GM19324 (cell line): Measurements from ENCODE around the gene CMKLR1.

Source experiments
- ATAC-seq: cut with Tn5 transposase; IDR thresholded peaks from one replicate; pipeline ENCODE4 v1.9.1; 2021; ENCODE audit warnings: mild to moderate bottlenecking, moderate library complexity; ENCODE audit not compliant: unreplicated experiment, low FRiP score

CMKLR1 gene

DNA sequence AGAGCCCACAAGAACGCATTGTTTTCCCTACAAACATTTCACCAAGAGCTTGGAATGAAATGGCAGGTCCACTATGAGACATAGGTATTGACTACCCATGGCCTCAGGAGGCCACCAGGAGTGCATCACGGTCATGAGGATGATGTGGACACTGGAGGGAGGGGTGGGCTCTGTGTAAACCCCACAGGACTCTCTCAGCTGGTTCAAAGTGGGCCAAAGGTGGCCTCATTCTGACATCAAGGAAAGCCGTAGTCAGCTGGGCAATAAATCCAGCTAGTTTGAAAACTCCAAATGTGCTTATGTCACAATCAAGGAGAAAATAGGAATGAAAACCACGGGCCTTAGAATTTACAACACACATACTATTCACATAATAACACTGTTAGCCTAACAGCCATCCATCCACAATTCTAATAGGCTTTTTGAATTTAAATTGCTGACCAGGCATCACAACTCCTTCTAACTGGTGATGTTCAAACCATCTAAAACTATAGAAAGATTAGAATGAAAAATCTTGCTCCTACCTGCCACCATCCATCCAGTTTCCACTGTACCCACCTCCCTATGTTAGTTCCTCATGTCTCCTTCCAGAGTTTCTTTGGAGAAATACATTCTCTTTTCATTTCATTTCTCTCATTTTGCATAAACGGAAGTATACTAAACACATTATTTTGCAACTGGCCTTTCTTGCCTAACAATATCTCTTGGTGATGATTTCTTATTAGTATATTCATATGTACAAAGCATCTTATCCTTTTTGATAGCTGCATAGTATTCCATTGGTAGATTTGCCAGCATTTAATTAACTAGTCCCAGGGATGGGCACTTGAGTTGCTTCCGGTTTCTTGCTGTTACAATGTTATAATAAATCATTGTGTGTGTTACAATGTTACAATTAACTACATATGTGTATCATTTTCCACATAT is 21.5 kb downstream of the CMKLR1 start:
- no peak for ATAC-seq

GRCh38 chr12:108316176-108317086 is 22.7 kb downstream of the CMKLR1 start:
- no peak for ATAC-seq

- ATAC-seq, result no peak
Measured at GRCh38 chr12:108315486-108316105, 23.5 kb downstream of the CMKLR1 start.

- ATAC-seq, result no peak
Measured at GRCh38 chr12:108313606-108314351, 25.3 kb downstream of the CMKLR1 start.

DNA sequence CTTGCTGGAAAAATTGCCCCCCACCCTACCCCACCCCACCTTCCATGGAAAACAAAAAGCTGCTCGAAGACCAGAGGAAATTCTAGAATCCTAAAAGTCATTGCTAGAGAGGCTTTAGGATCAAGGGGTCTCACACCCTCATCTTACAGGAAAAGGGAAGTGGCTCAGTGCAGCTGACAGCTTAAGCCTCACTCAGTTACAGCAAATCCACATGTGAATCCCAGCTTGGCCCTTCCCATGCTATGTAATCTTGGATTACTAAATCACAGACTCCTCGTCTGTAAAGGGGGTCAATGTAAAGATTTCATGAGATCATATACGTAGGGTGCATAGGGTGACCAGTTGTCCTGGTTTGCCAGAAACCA is 25.9 kb downstream of the CMKLR1 start:
- no peak for ATAC-seq

- ATAC-seq, result no peak
Measured at GRCh38 chr12:108312693-108313189, 26.4 kb downstream of the CMKLR1 start.

- ATAC-seq, result no peak
Measured at GRCh38 chr12:108312073-108312659, 26.9 kb downstream of the CMKLR1 start.

DNA sequence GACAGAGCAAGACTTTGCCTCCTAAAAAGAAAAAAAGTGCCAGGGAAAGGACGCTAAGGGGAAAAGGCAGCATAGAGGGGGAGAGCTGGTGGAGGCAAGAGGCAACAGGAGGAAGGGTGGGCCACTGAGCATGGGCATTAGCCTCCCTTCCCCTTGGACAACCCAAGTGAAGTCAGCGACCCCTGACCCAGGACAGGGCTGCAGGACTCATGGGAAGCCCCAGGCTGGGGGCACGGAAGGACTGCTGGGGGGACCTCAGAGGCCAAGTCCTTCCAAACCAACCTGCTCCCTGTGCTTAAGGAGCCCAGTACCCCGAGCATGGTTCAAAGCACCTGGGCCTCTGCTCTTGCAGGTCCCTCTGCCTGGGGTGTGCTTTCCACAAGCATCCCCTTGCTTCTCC is 27.5 kb downstream of the CMKLR1 start:
- ATAC-seq, result no peak

DNA sequence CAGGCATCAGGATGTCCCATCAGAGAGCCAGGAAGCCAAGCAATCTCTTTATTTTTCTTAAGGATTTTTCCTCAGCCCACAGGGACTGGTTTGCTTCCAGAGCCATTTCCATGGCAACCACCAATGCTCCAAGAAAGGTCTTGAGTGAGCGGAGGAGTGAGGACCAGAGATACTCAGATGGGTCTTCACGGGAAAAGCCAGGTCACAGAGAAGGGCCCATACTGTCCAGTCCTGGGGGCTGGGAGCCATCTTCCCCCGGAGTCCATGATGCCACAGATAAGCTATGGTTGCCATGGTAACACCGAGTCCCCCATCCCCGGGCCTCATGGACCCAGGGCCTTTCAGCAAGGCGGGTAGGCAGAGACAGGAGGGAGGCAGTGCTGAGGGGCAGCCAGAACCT is 28.6 kb downstream of the CMKLR1 start:
- ATAC-seq, result no peak

DNA sequence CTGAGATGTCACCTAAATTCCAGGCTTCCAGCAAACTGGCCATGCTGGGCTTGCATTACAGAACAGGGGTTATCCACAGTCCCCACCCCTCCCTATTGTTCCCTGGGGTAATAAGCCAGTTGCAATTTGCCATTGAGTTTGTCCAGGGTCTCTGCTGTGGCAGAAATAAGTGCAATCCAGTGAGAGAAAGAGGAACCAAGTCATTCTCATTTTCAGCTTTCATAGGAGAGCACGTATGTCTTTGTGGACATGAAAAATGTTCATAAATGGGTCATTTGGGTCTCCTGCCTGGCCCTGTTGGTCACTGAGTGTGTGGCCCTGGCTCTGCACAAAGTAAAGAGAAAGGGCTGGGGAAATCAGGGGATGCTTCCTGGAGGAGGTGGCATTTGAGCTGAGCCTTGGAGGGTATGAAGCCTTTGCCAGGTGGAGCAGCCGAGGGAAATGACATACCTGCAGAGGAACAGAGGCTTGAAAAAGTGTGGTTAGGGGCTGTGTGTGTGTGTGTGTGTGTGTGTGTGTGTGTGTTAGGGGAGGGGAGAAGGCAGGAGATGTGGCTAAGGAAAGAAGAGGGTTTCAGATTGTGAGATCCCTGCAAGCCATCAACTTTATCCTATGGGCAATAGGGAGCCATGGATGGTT is 29.3 kb downstream of the CMKLR1 start:
- ATAC-seq, result no peak

- ATAC-seq, result no peak
Measured at GRCh38 chr12:108308395-108309085, 30.6 kb downstream of the CMKLR1 start.

DNA sequence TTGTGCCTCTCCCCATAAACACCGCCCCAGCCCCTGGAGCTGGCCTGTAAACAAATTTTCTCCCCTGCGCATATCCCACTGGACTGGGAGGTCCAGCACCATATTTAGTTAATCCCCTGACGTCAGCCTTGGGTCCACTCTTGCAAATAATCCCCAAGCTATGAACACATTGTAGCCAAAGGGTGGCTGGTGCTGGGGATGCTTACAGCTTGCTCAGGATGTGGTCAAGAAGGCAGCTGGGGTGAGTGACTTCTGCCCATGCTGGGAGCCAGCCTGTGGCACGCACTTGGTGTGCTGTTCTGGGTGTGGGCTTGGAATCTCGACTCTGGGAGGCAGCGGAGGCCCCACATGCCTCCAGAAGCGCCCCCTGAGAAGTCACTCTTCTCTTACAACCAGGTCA is 32.1 kb downstream of the CMKLR1 start:
- ATAC-seq, result no peak

DNA sequence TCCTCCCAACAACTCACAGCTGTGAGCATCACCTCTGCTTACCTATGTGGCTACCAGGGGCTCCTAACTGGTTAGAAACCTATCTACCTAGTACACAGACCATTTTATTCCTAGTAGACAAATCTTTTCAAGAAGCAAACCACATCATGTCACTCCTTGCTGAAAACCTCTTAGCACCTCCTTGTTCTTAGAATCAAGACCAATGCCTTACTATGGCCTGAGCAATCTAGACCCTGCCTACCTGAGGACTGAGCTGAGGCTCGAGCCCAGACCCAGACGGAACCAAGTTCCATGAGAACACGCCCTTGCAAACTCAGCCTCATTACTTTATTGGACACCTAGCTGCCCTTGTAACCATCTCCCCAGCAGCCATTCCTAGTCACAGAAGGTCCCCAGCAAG is 32.6 kb downstream of the CMKLR1 start:
- no peak for ATAC-seq

DNA sequence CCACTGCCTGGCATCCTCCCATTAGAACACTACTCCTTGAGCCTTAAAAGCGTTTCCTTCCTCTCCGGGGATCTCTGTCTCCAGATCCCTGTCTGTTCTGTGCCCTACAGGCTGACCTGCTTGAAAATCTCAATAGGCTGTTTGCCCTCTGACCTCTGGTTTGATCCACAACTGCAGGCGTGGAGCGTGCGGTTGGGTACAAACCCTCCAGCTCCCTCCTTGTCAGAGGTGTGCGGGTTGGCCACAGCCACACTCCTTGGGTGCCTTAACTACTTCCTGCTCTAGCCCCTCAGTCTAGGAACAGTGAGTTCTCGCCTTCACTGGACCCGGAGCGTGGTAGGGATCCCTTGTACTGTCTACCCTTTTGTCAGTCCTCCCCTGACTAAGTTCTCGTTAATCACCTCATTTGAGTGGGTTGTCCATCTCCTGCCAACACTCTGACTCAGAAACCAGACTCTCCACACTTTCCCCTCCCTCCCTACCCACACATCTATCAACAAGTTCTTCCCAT is 33.1 kb downstream of the CMKLR1 start:
- no peak for ATAC-seq

GRCh38 chr12:108305520-108305919 is 33.6 kb downstream of the CMKLR1 start:
- ATAC-seq, result no peak

- ATAC-seq, result no peak
Measured at GRCh38 chr12:108304633-108305032, 34.5 kb downstream of the CMKLR1 start.

- ATAC-seq, result no peak
Measured at GRCh38 chr12:108303703-108304102, 35.4 kb downstream of the CMKLR1 start.
